OCI-LY7 (cell line): Measurements from ENCODE around the gene PRMT1. TPM values are rescaled to one million over a fixed set of nuclear protein-coding genes. Genes with fewer than 3 reads are reported as not detected.

Source experiments
- BruUV-seq: library from RNA; stranded (reverse); fragments of 400-500 nt; replicated peaks from 2 replicates; lab custom pipeline; 2021; lab: Mats Ljungman, UMichigan
- CTCF ChIA-PET: fragments of 300-600 bp; sonication (Branson Sonifier 250); formaldehyde crosslinking; loops from one replicate; lab custom pipeline; 2022; ENCODE audit warnings: antibody characterized with exemption; ENCODE audit not compliant: unreplicated experiment; lab: Charles Lee
- POLR2A ChIA-PET: fragments of 300-600 bp; sonication (Branson Sonifier 250); formaldehyde crosslinking; loops from one replicate; lab custom pipeline; 2022; ENCODE audit warnings: antibody characterized with exemption; lab: Charles Lee
- DNase-seq: peaks from one replicate; pipeline ENCODE4 v3.0.0-alpha.2; 2015; ENCODE audit warnings: low spot score
- H2AFZ ChIP-seq: fragments of 200-600 bp; sonication (generic), shearing (Covaris generic); 2 replicates; pipeline ENCODE4 v1.6.1; 2014; ENCODE audit warnings: mild to moderate bottlenecking, antibody characterized with exemption, low read length, moderate library complexity
- H3K27ac ChIP-seq: fragments of 200-600 bp; sonication (generic); 2 replicates; pipeline ENCODE4 v1.5.1; 2014; ENCODE audit warnings: mixed run types, low read depth, mild to moderate bottlenecking, moderate library complexity, low read length, inconsistent platforms; ENCODE audit not compliant: poor library complexity, severe bottlenecking
- H3K36me3 ChIP-seq: fragments of 200-600 bp; sonication (generic); 2 replicates; pipeline ENCODE4 v1.6.1; 2014; ENCODE audit warnings: mild to moderate bottlenecking, antibody characterized with exemption, low read length, moderate library complexity, mixed read lengths; ENCODE audit not compliant: insufficient read depth
- H3K4me1 ChIP-seq: fragments of 200-600 bp; sonication (generic); 2 replicates; pipeline ENCODE4 v1.5.1; 2014; ENCODE audit warnings: mild to moderate bottlenecking, low read length; ENCODE audit not compliant: insufficient read depth, poor library complexity, severe bottlenecking
- H3K4me2 ChIP-seq: fragments of 200-600 bp; sonication (generic); 2 replicates; pipeline ENCODE4 v1.6.1; 2014; ENCODE audit warnings: mild to moderate bottlenecking, low read length
- H3K4me3 ChIP-seq: fragments of 200-600 bp; sonication (generic); 2 replicates; pipeline ENCODE4 v1.5.1; 2014; ENCODE audit warnings: mild to moderate bottlenecking, low read depth, low read length; ENCODE audit not compliant: poor library complexity, severe bottlenecking
- H3K79me2 ChIP-seq: fragments of 200-600 bp; sonication (generic); 2 replicates; pipeline ENCODE4 v1.6.1; 2016; ENCODE audit warnings: low read depth, mild to moderate bottlenecking, low read length, moderate library complexity, mixed read lengths; ENCODE audit not compliant: insufficient read depth
- H3K9me2 ChIP-seq: fragments of 200-600 bp; sonication (generic); 2 replicates; pipeline ENCODE4 v1.6.1; 2016; ENCODE audit warnings: mild to moderate bottlenecking, low read length, mixed read lengths; ENCODE audit not compliant: insufficient read depth
- H3K9me3 ChIP-seq: fragments of 200-600 bp; sonication (generic); 2 replicates; pipeline ENCODE4 v1.6.1; 2014; ENCODE audit warnings: mild to moderate bottlenecking, mixed run types, low read length, mixed read lengths
- H4K20me1 ChIP-seq: fragments of 200-600 bp; sonication (generic); 2 replicates; pipeline ENCODE4 v1.6.1; 2014; ENCODE audit warnings: mild to moderate bottlenecking, antibody characterized with exemption, low read length, moderate library complexity, mixed read lengths; ENCODE audit not compliant: insufficient read depth
- CTCF ChIP-seq: fragments of 200-600 bp; sonication (generic); conservative IDR thresholded peaks from 2 replicates; pipeline ENCODE4 v1.5.1; 2014; ENCODE audit warnings: mild to moderate bottlenecking, antibody characterized with exemption, low read length, moderate library complexity, mixed read lengths
- EZH2phosphoT487 ChIP-seq: fragments of 200-600 bp; sonication (generic); IDR thresholded peaks from 2 replicates; pipeline ENCODE4 v1.6.1; 2018; ENCODE audit warnings: low read depth, borderline replicate concordance, mild to moderate bottlenecking, mixed run types, antibody characterized with exemption, low read length, moderate library complexity, mixed read lengths
- intact Hi-C: fragments of 100-400 bp; cut with micrococcal nuclease; formaldehyde crosslinking; loops from one replicate; pipeline ENCODE4 v1.10.0; 2022; ENCODE audit not compliant: unreplicated experiment
- total RNA-seq, 2 experiments: library from RNA; depleted of rRNA in 1 of 2; stranded (reverse); fragments of >200 nt in 1 of 2; shearing (Covaris generic) in 1 of 2; gene quantifications; 2 replicates each; pipeline ENCODE4 v1.2.3, GENCODE V29; 2014 to 2022

The PRMT1 gene
- total RNA-seq, 2 experiments from 2014 or later, result 266 to 403 TPM

- no TSS peak for BruUV-seq
- Histone ChIP-seq H3K9me2 (no peaks in the 10 kb centered on the region), H4K20me1 (no peaks in the 10 kb centered on the region; the same call in 1 of the 2 replicates), H3K27ac (peak within 1 kb of the TSS; percentile 88), H3K9me3 (no peaks in the 10 kb centered on the region), H3K79me2 (peaks cover 28% of the 10 kb centered on the region), H3K36me3 (no peaks in the 10 kb centered on the region), H2AFZ (peak within 1 kb of the TSS; percentile 46; the same call in 1 of the 2 replicates), H3K4me1 (peaks cover 21% of the 10 kb centered on the region), H3K4me2 (peak within 1 kb of the TSS; percentile 99), H3K4me3 (peak within 1 kb of the TSS; percentile 75)
- ChIA-PET CTCF (interaction anchor here (0.5 to 1.7 kb wide), 4 partner anchors 36 to 288 kb away, joined by 4 to 6 read pairs (median 5); no protein-coding TSS in a partner anchor), POLR2A (interaction anchor here (0.6 to 1.6 kb wide), 10 partner anchors 22 to 146 kb away, joined by 3 to 18 read pairs (median 4); partner anchors contain the start of genes CPT1C and PRR12)
- peak; percentile 100 for DNase-seq
- TF ChIP-seq CTCF (no peak), EZH2phosphoT487 (no peak)
- intact Hi-C loops, result loop anchor here (1.0 to 2.0 kb wide), 2 partner anchors 36 to 50 kb away; partner anchors contain the start of gene PRR12
Observed at GRCh38 chr19:49640113-49640898, 36.8 kb upstream of the PRMT1 start, which contains the start of gene RRAS. Gene RRAS (minus strand): TSS chr19:49640143. CDS start chr19:49640098, 45 bp downstream.

- Histone ChIP-seq H3K9me3 (no peaks in the 10 kb centered on the region), H2AFZ (peak within 1 kb of the TSS; percentile 75; the same call in 1 of the 2 replicates), H3K4me1 (peaks cover 21% of the 10 kb centered on the region), H3K9me2 (no peaks in the 10 kb centered on the region), H3K4me3 (peak within 1 kb of the TSS; percentile 93), H4K20me1 (no peaks in the 10 kb centered on the region; the same call in 1 of the 2 replicates), H3K4me2 (peak within 1 kb of the TSS; percentile 99), H3K27ac (peak within 1 kb of the TSS; percentile 88), H3K36me3 (peaks cover 10% of the 10 kb centered on the region; the same call in 1 of the 2 replicates), H3K79me2 (peaks cover 28% of the 10 kb centered on the region)
- no TSS peak for BruUV-seq
- DNase-seq, result peak; percentile 100
- intact Hi-C loops, result loop anchor here (2.0 kb wide), 1 partner anchor 51 kb away; the partner anchor contains the start of gene PRR12
- POLR2A ChIA-PET, result interaction anchor here (1.0 to 1.9 kb wide), 3 partner anchors 14 to 34 kb away, joined by 4 to 6 read pairs (median 5); partner anchors contain the start of genes BCL2L12 and IRF3
- CTCF ChIA-PET, result interaction anchor here (0.6 kb wide), 1 partner anchor 30 kb away, joined by 3 read pairs; no protein-coding TSS in a partner anchor
- TF ChIP-seq EZH2phosphoT487 (no peak), CTCF (no peak)
Observed at GRCh38 chr19:49641688-49642491, 35.2 kb upstream of the PRMT1 start, which contains the start of gene SCAF1. Gene SCAF1 (plus strand): TSS chr19:49642209. CDS start chr19:49645027, 2,818 bp downstream.
